GM21786 (cell line): Measurements from ENCODE around the gene IGF2R.
"Not testable (repeated sequence)": the region's sequence is repeated elsewhere in the genome, so short reads cannot be mapped to it uniquely, and the experiment has no call there.

Source experiments
- ATAC-seq: cut with Tn5 transposase; IDR thresholded peaks from one replicate; pipeline ENCODE4 v1.9.1; 2021; ENCODE audit not compliant: unreplicated experiment

IGF2R gene

DNA sequence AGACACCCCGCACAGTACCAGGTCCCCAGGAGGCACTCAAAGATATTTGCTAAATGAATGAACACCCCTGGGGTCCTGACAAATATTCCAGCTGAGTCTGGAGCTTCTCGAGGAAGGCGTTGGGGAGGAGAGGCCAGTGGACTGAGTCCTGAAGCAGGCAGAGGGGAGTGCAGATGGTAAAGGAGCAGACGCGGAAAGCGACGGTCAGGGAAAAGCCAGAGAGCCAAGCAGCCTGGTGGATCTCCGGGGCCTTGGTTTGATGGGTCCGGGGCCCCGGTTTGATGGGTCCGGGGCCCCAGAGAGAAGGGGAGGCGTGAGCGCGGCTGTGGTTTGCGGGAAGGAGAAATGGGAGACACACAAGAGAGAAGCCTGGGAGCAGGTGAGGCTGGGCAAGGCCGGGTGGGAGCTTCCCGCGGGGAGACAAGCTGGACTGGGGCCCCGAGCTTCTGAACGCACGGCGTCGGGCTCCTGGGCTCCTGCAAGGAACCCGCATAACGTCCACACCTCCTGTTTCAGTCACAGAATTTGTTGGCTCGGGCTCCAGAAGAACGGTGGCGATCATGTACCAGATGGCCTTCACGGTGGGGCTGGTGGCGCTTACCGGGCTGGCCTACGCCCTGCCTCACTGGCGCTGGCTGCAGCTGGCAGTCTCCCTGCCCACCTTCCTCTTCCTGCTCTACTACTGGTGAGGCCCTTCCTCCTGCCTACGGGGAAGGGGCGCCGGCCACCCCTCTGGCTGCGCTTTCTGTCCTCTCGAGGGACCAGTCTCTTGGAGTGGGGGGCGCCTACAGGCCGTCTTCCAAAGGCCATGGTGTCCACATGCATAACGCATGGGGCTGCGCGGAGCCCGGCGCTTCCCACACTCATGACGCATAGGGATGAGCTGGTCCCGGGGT lies 164.8 kb downstream of the IGF2R start:
- ATAC-seq = no peak

DNA sequence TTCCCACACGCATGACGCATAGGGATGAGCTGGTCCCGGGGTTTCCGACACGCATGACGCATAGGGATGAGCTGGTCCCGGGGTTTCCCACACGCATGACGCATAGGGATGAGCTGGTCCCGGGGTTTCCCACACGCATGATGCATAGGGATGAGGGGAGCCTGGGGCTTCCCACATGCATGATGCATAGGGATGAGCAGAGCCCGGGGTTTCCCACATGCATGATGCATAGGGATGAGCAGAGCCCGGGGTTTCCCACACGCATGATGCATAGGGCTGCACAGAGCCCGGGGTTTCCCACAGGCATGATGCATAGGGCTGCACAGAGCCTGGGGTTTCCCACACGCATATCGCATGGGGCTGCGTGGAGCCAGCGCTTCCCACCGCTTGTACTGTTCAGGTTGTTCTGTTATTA lies 165.5 kb downstream of the IGF2R start:
- ATAC-seq = not testable (repeated sequence)

DNA sequence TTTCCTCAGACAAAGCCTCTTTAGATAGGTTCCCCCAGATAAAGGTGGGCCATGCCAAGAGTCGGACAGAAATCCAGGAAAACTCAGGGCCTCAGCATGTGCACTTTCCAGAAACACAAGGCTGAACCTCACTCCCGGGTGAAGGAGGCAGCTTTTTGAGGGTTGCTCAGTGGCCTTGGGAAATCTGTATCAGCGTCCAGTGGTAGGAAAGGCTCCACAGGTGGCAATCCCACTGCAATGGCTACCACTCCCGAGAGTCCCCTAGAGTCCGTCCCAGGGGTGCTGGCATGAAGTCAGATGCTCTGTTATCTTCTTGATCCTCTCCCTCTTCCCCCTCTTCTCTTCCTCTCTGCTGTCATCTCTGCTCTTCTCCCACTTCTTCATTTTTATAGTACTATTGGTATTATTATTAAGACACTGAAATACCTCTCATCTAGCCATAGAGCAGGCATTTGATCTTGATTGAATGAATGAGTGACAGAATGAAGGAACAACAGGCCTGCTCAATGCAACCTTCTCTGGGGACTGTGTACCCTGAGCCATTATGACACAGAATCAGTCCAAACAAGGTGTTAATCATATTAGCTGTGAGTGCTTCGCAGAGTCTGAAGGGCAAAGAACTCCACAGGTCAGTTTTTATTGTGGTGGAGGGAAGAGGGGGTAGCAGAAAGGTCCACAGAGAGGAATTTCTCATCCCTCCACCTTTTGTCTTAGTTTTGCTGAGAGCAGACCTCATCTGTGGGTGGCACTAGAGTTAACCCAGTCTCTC lies 166.1 kb downstream of the IGF2R start:
- ATAC-seq = no peak

DNA sequence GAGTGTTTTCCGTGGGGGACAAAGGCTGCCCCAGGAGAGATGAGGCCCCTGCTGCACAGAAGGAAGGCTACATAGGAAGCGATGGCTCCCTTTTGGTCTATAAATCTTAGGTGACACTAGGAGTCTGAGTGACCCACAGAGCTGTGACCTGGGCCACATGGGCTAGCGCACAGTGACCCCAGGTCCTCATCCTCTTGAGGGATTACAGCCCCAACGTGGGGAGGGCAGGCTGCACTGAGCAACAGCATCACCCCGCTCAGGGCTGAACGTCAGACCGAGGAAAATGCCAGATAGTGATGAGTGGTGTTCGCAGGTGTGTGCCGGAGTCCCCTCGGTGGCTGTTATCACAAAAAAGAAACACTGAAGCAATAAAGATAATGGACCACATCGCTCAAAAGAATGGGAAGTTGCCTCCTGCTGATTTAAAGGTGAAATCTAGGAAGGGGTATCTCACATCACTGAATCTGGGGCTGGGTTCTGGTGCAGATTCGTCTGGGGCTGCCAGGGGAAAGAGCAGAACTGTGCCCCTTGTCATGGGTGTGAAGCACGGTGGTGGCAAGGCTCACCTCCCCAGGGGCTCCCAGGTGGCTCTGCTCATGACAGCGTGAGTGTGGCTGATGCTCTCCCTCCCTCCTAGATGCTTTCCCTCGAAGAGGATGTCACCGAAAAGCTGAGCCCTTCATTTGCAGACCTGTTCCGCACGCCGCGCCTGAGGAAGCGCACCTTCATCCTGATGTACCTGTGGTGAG lies 167.2 kb downstream of the IGF2R start:
- no peak for ATAC-seq

DNA sequence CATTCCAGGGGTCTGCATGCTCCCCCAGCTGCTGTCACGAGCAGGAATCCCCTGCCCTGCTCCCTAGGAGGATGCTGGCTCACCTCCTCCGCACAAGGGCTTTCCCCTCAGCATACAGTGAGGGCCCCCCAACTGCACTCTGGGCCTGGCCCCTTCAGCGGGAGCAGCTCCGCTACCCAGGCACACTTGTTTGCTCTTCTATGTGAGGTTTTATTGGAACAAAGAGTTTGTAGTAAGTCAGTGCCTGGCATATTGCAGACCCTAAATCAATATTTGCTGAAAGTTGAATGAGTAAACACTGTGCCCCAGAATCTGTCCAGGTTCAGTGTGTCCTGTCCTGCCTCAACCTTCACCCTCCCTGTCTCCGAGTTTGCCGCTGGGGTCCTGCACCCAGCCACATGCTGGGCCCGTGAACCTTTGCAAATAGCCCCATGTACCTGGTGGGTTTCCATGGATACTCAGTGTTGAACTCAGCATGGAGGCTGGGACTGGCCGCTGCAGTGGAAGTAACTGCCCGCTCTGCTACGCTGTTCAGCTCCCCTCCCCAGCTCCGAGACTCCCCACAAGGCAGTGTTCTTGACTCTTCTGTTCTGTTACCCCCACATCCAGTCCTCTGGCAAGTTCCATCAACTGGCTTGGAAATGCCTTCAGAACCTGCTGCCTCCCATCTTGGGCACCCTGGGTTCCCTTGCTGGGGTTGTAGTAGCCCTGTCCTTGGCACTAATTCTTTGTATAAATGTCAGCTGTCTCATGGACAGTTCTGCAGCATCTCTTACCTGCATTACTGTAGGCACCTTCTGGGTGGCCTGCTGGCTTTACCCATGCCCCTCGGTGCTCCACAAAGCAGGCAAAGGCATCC lies 168.5 kb downstream of the IGF2R start:
- no peak for ATAC-seq

DNA sequence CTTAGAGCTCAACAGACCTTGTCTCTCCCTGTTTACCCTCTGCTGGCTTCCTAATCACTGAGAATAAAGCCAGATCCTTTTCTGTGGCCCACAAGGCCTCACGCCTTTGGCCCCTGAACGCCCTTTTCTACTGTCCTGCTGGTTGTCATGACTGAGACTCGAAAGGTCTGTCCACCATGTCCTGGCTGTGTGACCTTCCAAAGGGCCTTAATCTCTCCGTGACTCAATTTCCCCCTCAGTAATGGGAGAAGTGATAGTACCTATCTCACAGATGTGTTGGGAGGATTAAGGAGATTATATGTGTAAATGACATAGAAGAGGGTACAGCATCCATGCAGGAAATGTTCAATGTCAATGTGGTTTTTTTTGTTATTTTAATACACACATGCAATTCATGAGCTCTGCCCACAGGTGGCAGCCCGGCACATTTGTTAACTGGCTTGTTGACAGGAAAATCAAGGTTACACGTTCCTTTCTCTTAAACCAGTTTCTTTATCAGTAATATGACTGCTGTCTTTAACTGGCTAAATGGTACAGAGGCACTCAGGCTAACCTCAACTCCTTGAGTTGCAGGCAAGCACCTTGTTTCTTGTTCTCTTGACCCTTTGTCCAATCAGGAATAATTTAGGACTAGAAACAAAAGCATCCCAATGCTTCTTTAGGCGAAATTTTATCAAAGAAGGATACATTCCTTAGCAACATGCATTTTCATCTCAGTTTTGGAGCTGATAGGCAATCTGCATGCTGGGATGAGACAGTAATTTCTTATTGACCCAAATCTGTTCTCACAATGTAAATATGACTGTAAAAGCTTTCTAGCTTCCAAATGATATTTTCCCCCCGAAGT lies 169.3 kb downstream of the IGF2R start:
- peak; percentile 66 for ATAC-seq

DNA sequence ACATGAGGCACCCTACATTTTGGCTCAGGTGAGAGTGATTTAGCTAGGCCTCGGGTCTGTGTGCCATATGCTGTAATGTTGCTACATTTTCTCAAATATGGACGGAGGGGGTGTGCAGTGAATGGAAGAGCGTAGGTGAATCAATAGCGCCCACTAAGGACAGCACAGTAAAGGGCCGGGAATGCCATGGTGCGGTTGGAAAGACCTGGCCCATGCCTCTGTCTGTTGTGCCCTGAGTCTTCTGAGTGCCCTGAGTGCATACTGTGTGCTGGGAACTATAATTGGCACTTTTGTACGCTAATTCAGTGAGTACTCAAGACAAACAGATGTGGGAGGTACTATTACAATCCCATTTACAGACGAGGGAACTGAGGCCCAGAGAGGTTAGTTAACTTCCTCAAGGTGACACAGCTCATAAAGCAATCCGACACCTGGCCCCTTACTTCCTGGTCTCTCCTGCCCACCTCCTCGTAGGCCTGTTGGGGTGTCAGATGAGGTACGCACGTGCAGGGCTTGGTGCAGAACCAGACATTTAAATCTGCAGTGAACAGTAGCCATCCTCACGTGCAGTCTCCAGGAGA lies 170.0 kb downstream of the IGF2R start:
- no peak for ATAC-seq

DNA sequence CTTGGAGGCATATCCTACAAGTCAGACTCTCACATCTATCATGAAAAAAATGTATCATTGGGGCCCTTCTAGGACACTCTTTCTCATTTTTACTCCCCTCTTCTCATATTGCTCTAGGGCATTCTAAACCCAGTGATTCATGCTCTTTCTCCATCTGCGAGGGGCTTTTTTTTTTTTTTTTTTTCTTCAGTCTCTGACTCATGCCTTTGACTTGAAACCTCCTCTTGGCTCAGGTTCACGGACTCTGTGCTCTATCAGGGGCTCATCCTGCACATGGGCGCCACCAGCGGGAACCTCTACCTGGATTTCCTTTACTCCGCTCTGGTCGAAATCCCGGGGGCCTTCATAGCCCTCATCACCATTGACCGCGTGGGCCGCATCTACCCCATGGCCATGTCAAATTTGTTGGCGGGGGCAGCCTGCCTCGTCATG lies 170.6 kb downstream of the IGF2R start:
- ATAC-seq = no peak

DNA sequence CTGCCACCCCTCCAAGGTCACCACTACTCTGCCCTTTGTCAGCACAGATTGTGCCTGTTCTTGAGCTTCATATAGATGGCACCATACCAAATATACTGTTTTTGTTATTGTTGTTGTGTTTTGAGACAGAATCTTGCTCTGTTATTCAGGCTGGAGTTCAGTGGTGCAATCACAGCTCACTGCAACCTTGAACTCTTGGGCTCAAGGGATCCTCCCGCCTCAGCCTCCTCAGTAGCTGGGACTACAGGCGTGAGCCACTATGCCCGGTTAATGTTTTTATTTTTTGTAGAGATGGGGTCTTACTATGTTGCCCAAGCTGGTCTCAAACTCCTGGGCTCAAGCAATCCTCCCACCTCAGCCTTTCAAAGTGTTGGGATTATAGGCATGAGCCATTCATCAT lies 171.6 kb downstream of the IGF2R start:
- not testable (repeated sequence) for ATAC-seq

DNA sequence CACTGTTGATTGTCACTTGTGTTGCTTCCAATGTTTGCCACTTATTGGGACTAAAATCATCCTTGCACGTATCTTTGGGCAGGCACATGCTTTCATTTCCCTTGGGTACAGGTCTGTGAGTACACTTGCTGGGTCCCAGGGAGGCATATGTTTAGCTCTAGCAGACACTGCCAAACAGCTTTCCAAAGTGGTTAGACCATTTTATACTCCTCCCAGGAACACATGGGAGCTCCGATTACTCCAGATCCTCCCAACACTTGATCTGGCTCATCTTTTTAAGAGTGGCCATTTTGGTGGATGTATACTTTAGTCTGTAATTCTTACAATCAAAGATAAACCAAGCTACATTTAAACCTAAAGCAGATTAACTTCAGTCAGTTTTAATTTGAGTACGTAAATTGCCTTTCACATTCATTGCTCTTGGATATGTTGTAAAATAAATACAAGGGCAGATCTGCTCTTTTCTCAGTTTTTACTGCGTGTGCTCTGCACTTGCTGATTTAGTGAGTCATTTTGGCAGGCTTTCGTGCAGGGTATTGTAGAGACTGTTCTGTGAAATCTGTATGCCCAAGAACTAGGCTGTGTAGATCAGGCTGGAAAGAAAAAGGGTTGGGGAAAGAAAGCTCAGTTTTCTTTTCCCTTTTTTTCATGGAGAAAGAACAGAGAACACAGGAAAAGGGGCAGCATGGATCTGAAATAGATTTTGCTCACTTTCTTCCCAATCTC lies 172.3 kb downstream of the IGF2R start:
- no peak for ATAC-seq

DNA sequence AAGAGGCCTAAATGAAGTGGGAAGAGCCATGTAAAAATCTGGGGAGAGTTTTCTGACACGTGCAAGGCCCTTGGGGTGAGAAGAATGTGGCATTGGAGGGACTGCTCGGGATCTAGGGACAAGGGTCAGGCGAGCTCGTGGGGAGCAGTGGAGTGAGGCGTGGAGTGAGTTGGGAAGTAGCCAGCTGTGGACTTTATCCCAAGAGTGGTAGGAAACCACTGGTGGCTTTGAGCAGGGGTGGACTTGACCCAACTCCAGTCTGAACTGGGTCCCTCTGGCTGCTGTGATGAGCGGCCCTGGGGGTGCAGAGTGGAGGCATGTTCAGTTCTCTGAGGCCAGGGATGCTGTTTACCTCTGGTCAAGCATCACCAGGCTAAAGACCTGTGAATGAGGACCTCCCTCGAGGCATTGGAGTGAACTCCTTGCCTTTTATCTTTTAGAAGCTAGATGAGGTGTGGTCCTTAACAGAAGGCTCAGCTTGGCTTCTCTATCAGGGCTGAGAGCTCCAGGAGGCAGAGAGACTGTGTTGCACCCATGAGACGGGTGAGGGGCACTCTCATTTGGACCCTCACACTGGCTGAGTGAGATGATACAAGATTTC lies 173.3 kb downstream of the IGF2R start:
- no peak for ATAC-seq

DNA sequence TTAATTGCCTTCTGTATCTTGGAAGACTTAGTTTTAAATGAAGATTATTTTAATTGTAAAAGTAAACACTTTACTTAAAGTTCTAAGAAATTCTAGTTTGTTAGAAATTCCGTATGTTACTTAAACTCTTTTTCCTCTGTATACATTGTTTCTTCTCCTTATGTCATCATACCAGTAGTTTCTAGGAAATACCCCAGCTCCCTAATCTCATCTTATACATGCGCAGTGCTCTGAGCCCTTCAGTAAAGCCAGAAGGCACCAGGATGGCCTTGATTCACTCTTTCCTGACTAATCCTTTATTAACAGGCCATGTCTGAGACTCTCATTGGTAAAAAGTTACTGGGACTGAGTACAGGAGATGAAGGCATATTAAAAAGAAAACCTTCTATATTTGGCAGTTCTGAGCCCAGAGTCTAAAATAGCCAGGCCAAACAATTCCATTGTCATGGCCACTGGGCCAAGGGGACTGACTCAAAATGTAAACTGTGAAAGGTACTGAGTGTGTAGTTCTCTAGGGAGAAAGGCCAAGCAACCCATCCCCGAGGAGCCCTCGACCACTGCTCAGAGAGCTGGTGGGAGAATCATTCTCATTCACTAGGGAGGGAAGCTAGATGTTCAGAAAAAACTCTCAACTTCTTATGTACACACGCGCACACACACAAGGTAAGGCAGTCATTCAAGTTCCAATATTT lies 177.7 kb downstream of the IGF2R start:
- ATAC-seq = no peak

DNA sequence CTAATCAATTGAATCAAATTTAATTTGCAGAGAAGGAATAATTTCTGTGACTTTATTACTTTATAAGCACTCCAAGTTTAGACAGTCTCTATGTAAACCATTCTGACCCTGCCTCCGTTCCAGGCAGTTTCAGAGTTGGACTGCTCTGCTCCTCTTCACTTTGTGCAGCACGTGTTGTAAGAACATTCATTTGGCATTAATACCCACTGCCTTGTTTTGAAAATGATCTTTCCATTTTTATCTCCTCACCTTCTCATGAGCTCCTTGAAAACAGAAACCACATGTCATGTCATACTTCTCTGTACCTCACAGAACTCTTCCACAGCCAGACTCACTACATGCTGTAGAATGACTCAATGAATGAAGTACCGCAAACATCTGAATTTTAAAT lies 178.3 kb downstream of the IGF2R start:
- no peak for ATAC-seq

DNA sequence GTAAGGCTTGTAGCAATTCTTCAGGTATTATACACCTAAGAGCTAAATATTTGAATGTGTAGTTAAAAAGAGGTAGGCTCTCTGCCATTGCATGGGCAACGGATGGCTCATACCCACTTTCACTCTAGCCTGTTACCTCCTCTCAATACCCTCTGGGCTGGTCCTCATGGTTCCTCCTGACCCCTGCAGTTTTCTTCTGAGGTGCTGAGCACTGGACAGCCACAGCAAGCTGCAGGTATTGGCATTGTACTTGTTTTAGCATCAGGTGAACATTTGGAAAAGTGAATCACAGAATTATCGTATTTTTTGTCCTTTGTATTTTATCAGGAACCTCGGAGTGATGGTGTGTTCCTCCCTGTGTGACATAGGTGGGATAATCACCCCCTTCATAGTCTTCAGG lies 185.6 kb downstream of the IGF2R start:
- ATAC-seq = no peak

DNA sequence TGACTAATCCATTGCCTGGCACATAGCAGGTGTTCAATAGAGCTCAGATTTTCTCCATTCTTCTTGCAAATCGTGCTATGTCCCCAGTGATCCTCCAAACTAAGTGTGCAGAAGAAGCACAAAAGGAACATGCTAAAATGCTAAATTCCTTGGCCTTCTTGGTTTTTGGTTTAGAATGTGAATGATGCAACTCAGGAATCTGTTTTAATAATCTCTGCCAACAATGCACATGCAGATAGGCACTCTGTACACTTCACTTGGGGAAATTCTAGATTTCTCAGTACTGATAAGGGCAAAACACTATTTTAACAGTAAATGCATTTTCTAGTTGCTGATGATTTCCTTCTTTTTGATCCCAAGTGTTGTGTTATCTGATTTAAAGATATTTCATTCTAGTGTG lies 188.0 kb downstream of the IGF2R start:
- no peak for ATAC-seq

DNA sequence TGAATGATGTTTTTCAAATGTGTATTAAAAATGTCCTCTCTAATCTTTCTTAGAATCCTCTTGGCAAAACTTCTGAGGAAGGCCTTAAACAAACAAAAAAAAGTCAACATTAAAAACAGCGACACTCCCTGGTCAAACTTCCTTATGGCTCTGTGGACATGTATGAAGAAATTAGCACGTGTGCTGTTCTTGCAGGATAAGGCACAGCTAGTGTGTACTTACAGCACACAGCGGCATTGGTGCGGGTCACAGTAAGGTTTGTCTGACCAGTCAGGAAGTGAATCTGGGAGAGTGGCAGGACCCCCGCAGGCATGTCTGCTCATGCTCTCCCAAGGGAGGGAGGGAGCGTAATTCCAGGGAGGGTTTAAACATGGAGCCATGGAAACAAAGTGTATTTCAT lies 191.6 kb downstream of the IGF2R start:
- ATAC-seq = no peak
